ENCODE results near the gene CCDC91.
"Not testable (repeated sequence)": the region's sequence is repeated elsewhere in the genome, so short reads cannot be mapped to it uniquely, and the experiment has no call there.

CCDC91 gene

DNA sequence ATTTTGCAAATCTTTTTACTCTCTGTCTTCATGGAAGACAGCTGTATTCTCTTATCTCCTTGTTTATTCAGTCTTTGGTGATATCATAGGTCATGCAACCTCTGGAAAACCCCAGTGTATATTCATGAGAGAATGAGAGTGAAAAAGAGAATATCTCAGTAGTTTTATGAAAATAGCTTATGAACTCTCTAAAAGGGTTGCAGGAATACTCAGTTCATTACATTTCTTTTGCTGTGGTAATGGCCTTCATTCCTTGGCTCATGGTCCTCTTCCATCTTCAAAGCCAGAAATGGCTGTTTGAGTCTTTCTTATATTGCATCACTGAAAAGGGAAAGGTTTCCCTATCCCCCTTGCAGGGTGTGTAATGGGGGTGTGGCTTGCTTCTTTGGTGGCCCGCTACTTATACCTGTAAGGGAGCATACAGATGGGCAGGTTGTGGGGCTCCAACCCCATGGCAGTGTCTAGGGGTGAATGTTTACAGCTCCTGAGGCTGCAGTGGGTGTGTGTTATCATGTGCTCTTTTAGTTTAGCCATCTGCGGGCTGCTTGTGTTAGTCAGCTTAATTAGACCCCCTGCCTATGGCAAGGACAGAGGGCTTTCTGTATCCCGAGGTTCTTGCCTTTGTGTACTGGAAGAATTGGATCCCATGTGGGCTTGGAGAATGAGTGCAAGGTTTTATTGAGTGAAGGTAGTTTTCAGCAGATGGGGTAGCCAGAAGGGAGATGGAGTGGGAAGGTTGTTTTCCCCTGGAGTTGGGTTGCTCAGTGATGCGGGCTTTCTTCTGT, 150.2 kb downstream of the CCDC91 start:
- DNase-seq = no peak
- Mint-ChIP-seq H3K27ac (no peak overlapping the region), H3K9me3 (no peaks in the 10 kb centered on the region), H3K4me1 (ENCODE audit: low read depth in 2 of 2) (no peaks in the 10 kb centered on the region), H3K27me3 (no peaks in the 10 kb centered on the region), H3K4me3 (no peak overlapping the region), H3K36me3 (ENCODE audit: insufficient read depth) (no peaks in the 10 kb centered on the region)
- ATAC-seq (replicated peaks) = no peak

DNA sequence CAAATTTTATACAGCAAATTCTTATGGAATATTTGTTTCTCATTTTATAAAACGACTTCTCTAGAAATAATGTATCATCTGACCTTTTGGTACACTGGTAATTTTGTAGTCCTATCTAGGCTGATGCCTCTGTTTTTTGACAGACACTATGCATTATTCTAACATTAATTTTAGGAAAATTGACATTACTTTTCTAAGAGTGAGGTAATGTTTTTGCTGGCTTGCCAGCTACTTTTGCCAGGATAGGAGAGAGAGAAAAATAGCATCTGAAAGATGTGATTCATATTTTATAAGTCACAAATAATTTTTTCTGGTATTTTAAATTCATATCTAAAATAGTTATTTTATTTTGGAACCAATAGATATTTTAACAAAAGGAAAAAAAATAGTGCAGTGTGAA, 153.5 kb downstream of the CCDC91 start:
- Mint-ChIP-seq H3K27me3 (no peaks in the 10 kb centered on the region), H3K4me3 (no peak overlapping the region), H3K9me3 (no peaks in the 10 kb centered on the region), H3K36me3 (ENCODE audit: insufficient read depth) (no peaks in the 10 kb centered on the region), H3K4me1 (ENCODE audit: low read depth in 2 of 2) (peaks cover 0 to 11% of the 10 kb centered on the region in 2 donors), H3K27ac (peak overlapping the region in 1 of 2 donors; percentile 2)
- no peak for DNase-seq
- no peak for ATAC-seq (replicated peaks)

GRCh38 chr12:28346567-28346966, 156.3 kb downstream of the CCDC91 start:
- Mint-ChIP-seq H3K36me3 (ENCODE audit: insufficient read depth) (no peaks in the 10 kb centered on the region), H3K27me3 (no peaks in the 10 kb centered on the region), H3K9me3 (no peaks in the 10 kb centered on the region), H3K4me3 (no peak overlapping the region), H3K27ac (peak overlapping the region in 1 of 2 donors; percentile 38), H3K4me1 (ENCODE audit: low read depth in 2 of 2) (peaks cover 4 to 21% of the 10 kb centered on the region in 2 donors)
- ATAC-seq (replicated peaks) (no peak), DNase-seq (no peak)

- Mint-ChIP-seq H3K4me3 (no peak overlapping the region), H3K36me3 (ENCODE audit: insufficient read depth) (no peaks in the 10 kb centered on the region), H3K4me1 (ENCODE audit: low read depth in 2 of 2) (peaks cover 5 to 24% of the 10 kb centered on the region in 2 donors), H3K9me3 (peaks cover 0 to 1% of the 10 kb centered on the region in 2 donors), H3K27me3 (no peaks in the 10 kb centered on the region), H3K27ac (no peak overlapping the region)
- ATAC-seq (replicated peaks) = no peak
- no peak for DNase-seq
These were observed 158.9 kb downstream of the CCDC91 start for GRCh38 chr12:28349196-28349595.

DNA sequence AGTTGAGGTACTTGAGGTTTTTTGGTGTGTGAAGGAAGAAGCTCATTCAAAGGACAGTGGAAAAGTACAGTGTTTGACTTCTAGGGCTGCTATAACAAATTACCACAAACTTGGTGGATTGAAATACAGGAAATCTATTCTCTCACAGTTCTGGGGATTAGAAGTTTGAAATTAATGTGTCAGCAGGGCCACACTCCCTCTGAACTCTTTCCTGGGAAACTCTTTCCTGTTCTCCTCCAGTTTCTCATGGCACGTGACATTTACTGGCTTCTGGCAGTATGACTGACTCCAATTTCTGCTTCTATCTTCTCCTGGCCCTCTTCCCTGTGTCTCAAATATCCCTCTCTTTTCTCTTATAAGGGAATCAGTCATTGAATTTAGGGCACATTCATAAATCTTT, 160.2 kb downstream of the CCDC91 start:
- H3K27me3 Mint-ChIP-seq = no peaks in the 10 kb centered on the region
- peaks cover 0 to 2% of the 10 kb centered on the region in 2 donors for H3K9me3 Mint-ChIP-seq
- H3K4me1 Mint-ChIP-seq (ENCODE audit: low read depth in 2 of 2) = peaks cover 9 to 31% of the 10 kb centered on the region in 2 donors
- H3K36me3 Mint-ChIP-seq (ENCODE audit: insufficient read depth) = no peaks in the 10 kb centered on the region
- ATAC-seq (replicated peaks) = no peak
- H3K4me3 Mint-ChIP-seq = no peak overlapping the region
- DNase-seq = no peak
- peak overlapping the region in 1 of 2 donors; percentile 35 for H3K27ac Mint-ChIP-seq

GRCh38 chr12:28351414-28351813, 161.2 kb downstream of the CCDC91 start:
- Mint-ChIP-seq H3K36me3 (ENCODE audit: insufficient read depth) (no peaks in the 10 kb centered on the region), H3K4me1 (ENCODE audit: low read depth in 2 of 2) (peaks cover 9 to 31% of the 10 kb centered on the region in 2 donors), H3K9me3 (peaks cover 0 to 2% of the 10 kb centered on the region in 2 donors), H3K27me3 (no peaks in the 10 kb centered on the region), H3K27ac (no peak overlapping the region), H3K4me3 (no peak overlapping the region)
- ATAC-seq (replicated peaks) (no peak), DNase-seq (no peak)

- H3K9me3 Mint-ChIP-seq = peaks cover 0 to 2% of the 10 kb centered on the region in 2 donors
- peak overlapping the region in 1 of 2 donors; percentile 0 for H3K27ac Mint-ChIP-seq
- ATAC-seq (replicated peaks) = no peak
- H3K4me1 Mint-ChIP-seq (ENCODE audit: low read depth in 2 of 2) = peaks cover 11 to 20% of the 10 kb centered on the region in 2 donors
- no peaks in the 10 kb centered on the region for H3K27me3 Mint-ChIP-seq
- no peak overlapping the region for H3K4me3 Mint-ChIP-seq
- no peaks in the 10 kb centered on the region for H3K36me3 Mint-ChIP-seq (ENCODE audit: insufficient read depth)
- DNase-seq = no peak
These were observed 164.9 kb downstream of the CCDC91 start for GRCh38 chr12:28355161-28355560.

- DNase-seq (no peak), ATAC-seq (replicated peaks) (no peak)
- Mint-ChIP-seq H3K27me3 (no peaks in the 10 kb centered on the region), H3K4me3 (no peak overlapping the region), H3K36me3 (ENCODE audit: insufficient read depth) (peaks cover 18% of the 10 kb centered on the region), H3K27ac (peak overlapping the region in 1 of 2 donors; percentile 20), H3K9me3 (no peaks in the 10 kb centered on the region), H3K4me1 (ENCODE audit: low read depth in 2 of 2) (peaks cover 3 to 5% of the 10 kb centered on the region in 2 donors)
These were observed 170.0 kb downstream of the CCDC91 start for GRCh38 chr12:28360253-28360652.

DNA sequence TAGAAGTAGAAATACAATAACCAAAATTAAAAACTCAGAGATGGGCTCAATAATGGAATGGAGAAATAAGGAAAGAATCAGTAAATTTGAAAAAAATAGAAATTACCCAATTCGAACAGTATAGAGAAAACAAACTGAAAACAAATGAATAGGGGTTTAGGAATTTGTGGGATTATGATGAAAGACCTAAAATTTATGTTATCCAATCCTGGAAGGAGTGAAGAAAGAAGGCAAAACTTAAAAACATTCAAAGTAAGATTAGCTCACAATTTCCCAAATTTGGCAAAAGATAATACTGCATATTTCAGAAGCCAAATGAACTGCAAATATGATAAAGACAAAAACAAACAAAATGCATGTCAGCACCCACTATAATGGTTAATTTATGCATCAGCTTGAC, 177.1 kb downstream of the CCDC91 start:
- H3K4me1 Mint-ChIP-seq (ENCODE audit: low read depth in 2 of 2) = no peaks in the 10 kb centered on the region
- no peaks in the 10 kb centered on the region for H3K27me3 Mint-ChIP-seq
- DNase-seq (no peak), ATAC-seq (replicated peaks) (no peak)
- no peak overlapping the region for H3K27ac Mint-ChIP-seq
- peaks cover 6 to 33% of the 10 kb centered on the region in 2 donors for H3K9me3 Mint-ChIP-seq
- H3K36me3 Mint-ChIP-seq (ENCODE audit: insufficient read depth) = peaks cover 34% of the 10 kb centered on the region
- H3K4me3 Mint-ChIP-seq = no peak overlapping the region

GRCh38 chr12:28367993-28368392, 177.7 kb downstream of the CCDC91 start:
- Mint-ChIP-seq H3K9me3 (peaks cover 6 to 33% of the 10 kb centered on the region in 2 donors), H3K27ac (no peak overlapping the region), H3K4me1 (ENCODE audit: low read depth in 2 of 2) (no peaks in the 10 kb centered on the region), H3K27me3 (no peaks in the 10 kb centered on the region), H3K4me3 (no peak overlapping the region), H3K36me3 (ENCODE audit: insufficient read depth) (peaks cover 34% of the 10 kb centered on the region)
- no peak for ATAC-seq (replicated peaks)
- DNase-seq = no peak

DNA sequence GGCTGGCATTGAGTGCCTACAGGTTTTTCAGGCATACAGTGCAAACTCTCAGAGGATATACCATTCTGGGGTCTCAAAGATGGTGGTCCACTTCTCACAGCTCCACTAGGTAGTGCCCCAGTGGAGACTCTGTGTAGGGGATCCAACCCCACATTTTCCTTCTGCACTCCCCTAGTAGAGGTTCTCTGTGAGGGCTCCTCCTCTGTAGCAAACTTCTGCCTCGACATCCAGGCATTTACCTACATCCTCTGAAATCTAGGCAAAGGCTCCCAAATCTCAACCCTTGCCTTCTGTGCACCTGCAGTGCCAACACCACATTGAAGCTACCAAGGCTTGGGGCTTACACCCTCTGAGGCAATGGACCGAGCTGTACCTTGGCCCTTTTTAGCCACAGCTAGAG, 179.2 kb downstream of the CCDC91 start:
- peaks cover 23% of the 10 kb centered on the region for H3K36me3 Mint-ChIP-seq (ENCODE audit: insufficient read depth)
- H3K4me3 Mint-ChIP-seq = no peak overlapping the region
- H3K27me3 Mint-ChIP-seq = no peaks in the 10 kb centered on the region
- H3K9me3 Mint-ChIP-seq = peaks cover 6 to 33% of the 10 kb centered on the region in 2 donors
- DNase-seq (no peak), ATAC-seq (replicated peaks) (no peak)
- no peak overlapping the region for H3K27ac Mint-ChIP-seq
- H3K4me1 Mint-ChIP-seq (ENCODE audit: low read depth in 2 of 2) = no peaks in the 10 kb centered on the region

GRCh38 chr12:28374556-28374955, 184.3 kb downstream of the CCDC91 start:
- no peaks in the 10 kb centered on the region for H3K4me1 Mint-ChIP-seq (ENCODE audit: low read depth in 2 of 2)
- H3K36me3 Mint-ChIP-seq (ENCODE audit: insufficient read depth) = peaks cover 10% of the 10 kb centered on the region
- H3K27ac Mint-ChIP-seq = no peak overlapping the region
- peaks cover 0 to 13% of the 10 kb centered on the region in 2 donors for H3K9me3 Mint-ChIP-seq
- H3K4me3 Mint-ChIP-seq = no peak overlapping the region
- no peak for DNase-seq
- no peak for ATAC-seq (replicated peaks)
- no peaks in the 10 kb centered on the region for H3K27me3 Mint-ChIP-seq

DNA sequence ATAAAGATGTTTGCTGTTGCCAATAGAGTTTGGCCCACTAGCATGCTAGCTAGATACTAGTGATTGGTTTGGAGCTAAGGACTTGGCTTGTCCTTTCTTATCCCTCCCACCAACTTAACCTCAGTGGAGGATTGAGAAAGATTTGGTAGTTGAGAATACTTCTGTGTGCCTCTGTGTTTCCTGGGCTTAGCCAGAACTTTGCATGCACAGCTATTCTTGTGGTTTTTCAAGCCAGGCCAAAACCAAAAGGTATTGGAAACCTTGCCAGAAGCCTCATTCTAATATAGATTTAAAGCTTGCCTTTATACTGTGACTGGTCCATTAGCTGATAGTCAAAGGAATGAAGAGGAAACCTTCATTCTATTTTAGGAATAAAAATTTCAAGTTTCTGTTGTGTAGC, 188.5 kb downstream of the CCDC91 start:
- Mint-ChIP-seq H3K27ac (no peak overlapping the region), H3K4me1 (ENCODE audit: low read depth in 2 of 2) (no peaks in the 10 kb centered on the region), H3K36me3 (ENCODE audit: insufficient read depth) (no peaks in the 10 kb centered on the region), H3K27me3 (no peaks in the 10 kb centered on the region), H3K9me3 (no peaks in the 10 kb centered on the region), H3K4me3 (no peak overlapping the region)
- no peak for ATAC-seq (replicated peaks)
- no peak for DNase-seq

DNA sequence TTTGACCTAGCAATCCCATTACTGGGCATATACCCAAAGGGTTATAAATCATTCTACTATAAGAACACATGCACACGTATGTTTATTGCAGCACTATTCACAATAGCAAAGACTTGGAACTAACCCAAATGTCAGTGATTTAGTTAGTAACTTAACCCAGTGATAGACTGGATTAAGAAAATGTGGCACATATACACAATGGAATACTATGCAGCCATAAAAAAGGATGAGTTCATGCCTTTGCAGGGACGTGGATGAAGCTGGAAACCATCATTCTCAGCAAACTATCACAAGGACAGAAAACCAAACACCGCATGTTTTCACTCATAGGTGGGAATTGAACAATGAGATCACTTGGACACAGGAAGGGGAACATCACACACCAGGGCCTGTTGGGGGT, 189.5 kb downstream of the CCDC91 start:
- DNase-seq; H3K27me3 Mint-ChIP-seq; H3K36me3 Mint-ChIP-seq (ENCODE audit: insufficient read depth); H3K4me1 Mint-ChIP-seq (ENCODE audit: low read depth in 2 of 2); H3K27ac Mint-ChIP-seq; ATAC-seq (replicated peaks); H3K9me3 Mint-ChIP-seq; H3K4me3 Mint-ChIP-seq: not testable (repeated sequence)

All from effector memory CD8-positive, alpha-beta T cell (primary cell).